ENCODE measurements around the gene MARCHF11. TPM values are rescaled to one million over a fixed set of nuclear protein-coding genes. Genes with fewer than 3 reads are reported as not detected.

Gene MARCHF11
- total RNA-seq, 2 donors from 2014 or later: not detected

DNA sequence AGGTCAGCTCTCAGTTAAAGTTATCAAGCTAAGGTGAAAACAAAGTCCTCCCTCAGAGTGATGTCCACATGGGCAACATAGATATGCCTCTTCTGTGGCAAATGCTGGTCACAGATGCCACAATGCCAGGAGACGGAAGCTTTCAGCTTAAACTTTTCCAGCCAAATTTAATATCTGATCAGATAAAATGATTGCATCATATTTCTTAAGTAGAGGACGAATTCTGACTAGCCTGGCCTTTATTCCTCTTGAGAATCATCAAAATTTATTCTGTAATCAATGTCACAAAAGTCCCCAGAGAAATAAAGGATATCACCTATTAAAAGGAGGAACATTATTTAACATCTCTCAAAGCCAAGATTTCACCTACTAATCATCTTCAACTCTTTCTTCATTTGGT is 161.9 kb downstream of the MARCHF11 start:
- TF ChIP-seq, protein P1, sequence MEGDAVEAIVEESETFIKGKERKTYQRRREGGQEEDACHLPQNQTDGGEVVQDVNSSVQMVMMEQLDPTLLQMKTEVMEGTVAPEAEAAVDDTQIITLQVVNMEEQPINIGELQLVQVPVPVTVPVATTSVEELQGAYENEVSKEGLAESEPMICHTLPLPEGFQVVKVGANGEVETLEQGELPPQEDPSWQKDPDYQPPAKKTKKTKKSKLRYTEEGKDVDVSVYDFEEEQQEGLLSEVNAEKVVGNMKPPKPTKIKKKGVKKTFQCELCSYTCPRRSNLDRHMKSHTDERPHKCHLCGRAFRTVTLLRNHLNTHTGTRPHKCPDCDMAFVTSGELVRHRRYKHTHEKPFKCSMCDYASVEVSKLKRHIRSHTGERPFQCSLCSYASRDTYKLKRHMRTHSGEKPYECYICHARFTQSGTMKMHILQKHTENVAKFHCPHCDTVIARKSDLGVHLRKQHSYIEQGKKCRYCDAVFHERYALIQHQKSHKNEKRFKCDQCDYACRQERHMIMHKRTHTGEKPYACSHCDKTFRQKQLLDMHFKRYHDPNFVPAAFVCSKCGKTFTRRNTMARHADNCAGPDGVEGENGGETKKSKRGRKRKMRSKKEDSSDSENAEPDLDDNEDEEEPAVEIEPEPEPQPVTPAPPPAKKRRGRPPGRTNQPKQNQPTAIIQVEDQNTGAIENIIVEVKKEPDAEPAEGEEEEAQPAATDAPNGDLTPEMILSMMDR (IDR thresholded peaks at IDR 0.05): no peak
- H3K27me3 ChIP-seq (replicated peaks; ENCODE audit: insufficient read depth): no peaks in the 10 kb centered on the region
- no peak overlapping the region for H3K27ac ChIP-seq
- no peak overlapping the region for H3K4me3 ChIP-seq
- H3K4me1 ChIP-seq (ENCODE audit: control insufficient read depth in 1 of 2, low read depth in 2 of 2): no peaks in the 10 kb centered on the region
- no peak for ATAC-seq (ENCODE audit: insufficient number of reproducible peaks, low FRiP score, low read depth)
- DNase-seq (ENCODE audit: low spot score): no peak
- H3K36me3 ChIP-seq: no peaks in the 10 kb centered on the region
- no peaks in the 10 kb centered on the region for H3K9me3 ChIP-seq
